Measurements from ENCODE around the gene ECPAS. TPM values are rescaled to one million over a fixed set of nuclear protein-coding genes. Genes with fewer than 3 reads are reported as not detected.

ECPAS gene
- polyA plus RNA-seq, 1 donor (not counting 4 experiments of a cell fraction or from before 2014, with no cell fraction given), result 53.5 TPM

DNA sequence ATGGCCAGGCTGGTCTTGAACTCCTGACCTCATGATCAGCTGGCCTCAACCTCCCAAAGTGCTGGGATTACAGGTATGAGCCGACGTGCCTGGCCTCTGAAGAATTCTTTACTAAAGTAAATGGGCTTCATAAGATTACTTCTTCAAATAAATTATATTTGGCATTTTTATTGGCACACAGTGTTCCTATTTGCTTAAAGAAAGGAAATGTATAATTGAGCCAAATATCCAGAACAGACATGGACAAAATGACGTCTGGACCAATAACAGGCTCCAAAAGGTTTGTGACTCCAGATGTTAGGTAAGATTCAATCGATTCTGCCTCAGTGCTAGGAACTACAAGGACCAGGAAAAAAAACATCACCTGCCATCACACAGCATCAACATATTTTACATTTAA, 40.7 kb downstream of the ECPAS start:
- H3K79me2 ChIP-seq (ENCODE audit: control insufficient read depth, insufficient read depth, low read length), result peaks cover 3% of the 10 kb centered on the region
- no peaks in the 10 kb centered on the region for H3K27me3 ChIP-seq (ENCODE audit: control insufficient read depth, extremely low read depth, insufficient read depth, low read length)
- no peak overlapping the region for H3K4me2 ChIP-seq (ENCODE audit: control insufficient read depth, extremely low read depth, insufficient read depth, low read depth, low read length)
- H2AFZ ChIP-seq (ENCODE audit: control insufficient read depth, low read length), result no peak overlapping the region
- H3K36me3 ChIP-seq (ENCODE audit: control insufficient read depth in 2 of 2, extremely low read depth in 1 of 2, insufficient read depth in 2 of 2, low read length in 2 of 2), result peaks cover 7 to 12% of the 10 kb centered on the region in 2 experiments
- no peaks in the 10 kb centered on the region for H3K9me1 ChIP-seq (ENCODE audit: control insufficient read depth, extremely low read depth, insufficient read depth, low read length)
- no peak overlapping the region for H3K27ac ChIP-seq (ENCODE audit: control insufficient read depth, insufficient read depth, low read length)
- no peaks in the 10 kb centered on the region for H3K9me3 ChIP-seq (ENCODE audit: control insufficient read depth, low read depth, low read length)
- no peak overlapping the region for H3K4me3 ChIP-seq (ENCODE audit: control insufficient read depth in 2 of 3, extremely low read depth in 1 of 3, insufficient read depth in 2 of 3, low read depth in 1 of 3, low read length in 3 of 3)
- no peaks in the 10 kb centered on the region for H4K20me1 ChIP-seq (ENCODE audit: control insufficient read depth, extremely low read depth, insufficient read depth, low read length)
- FAIRE-seq (no peak), DNase-seq (ENCODE audit: low read depth, low spot score) (no peak)
- no peak overlapping the region for H3K9ac ChIP-seq (ENCODE audit: control insufficient read depth, extremely low read depth, insufficient read depth, low read length)
- no peaks in the 10 kb centered on the region for H3K4me1 ChIP-seq (ENCODE audit: control insufficient read depth, extremely low read depth, insufficient read depth, low read length)
- TF ChIP-seq, protein P1, sequence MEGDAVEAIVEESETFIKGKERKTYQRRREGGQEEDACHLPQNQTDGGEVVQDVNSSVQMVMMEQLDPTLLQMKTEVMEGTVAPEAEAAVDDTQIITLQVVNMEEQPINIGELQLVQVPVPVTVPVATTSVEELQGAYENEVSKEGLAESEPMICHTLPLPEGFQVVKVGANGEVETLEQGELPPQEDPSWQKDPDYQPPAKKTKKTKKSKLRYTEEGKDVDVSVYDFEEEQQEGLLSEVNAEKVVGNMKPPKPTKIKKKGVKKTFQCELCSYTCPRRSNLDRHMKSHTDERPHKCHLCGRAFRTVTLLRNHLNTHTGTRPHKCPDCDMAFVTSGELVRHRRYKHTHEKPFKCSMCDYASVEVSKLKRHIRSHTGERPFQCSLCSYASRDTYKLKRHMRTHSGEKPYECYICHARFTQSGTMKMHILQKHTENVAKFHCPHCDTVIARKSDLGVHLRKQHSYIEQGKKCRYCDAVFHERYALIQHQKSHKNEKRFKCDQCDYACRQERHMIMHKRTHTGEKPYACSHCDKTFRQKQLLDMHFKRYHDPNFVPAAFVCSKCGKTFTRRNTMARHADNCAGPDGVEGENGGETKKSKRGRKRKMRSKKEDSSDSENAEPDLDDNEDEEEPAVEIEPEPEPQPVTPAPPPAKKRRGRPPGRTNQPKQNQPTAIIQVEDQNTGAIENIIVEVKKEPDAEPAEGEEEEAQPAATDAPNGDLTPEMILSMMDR (optimal IDR thresholded peaks at IDR 0.05 in 1 of 3, IDR thresholded peaks at IDR 0.05 in 1 of 3, conservative IDR thresholded peaks at IDR 0.05 in 1 of 3; ENCODE audit: extremely low read depth in 1 of 3, insufficient read depth in 2 of 3, low read length in 3 of 3), result no peak
- no peak for TF ChIP-seq EZH2 (IDR thresholded peaks at IDR 0.05; ENCODE audit: low read length)
- dilution Hi-C loops (cut with MboI; ENCODE audit: extremely low pct_ligation_motif_present, low sequenced_read_pairs), result no loop called here

DNA sequence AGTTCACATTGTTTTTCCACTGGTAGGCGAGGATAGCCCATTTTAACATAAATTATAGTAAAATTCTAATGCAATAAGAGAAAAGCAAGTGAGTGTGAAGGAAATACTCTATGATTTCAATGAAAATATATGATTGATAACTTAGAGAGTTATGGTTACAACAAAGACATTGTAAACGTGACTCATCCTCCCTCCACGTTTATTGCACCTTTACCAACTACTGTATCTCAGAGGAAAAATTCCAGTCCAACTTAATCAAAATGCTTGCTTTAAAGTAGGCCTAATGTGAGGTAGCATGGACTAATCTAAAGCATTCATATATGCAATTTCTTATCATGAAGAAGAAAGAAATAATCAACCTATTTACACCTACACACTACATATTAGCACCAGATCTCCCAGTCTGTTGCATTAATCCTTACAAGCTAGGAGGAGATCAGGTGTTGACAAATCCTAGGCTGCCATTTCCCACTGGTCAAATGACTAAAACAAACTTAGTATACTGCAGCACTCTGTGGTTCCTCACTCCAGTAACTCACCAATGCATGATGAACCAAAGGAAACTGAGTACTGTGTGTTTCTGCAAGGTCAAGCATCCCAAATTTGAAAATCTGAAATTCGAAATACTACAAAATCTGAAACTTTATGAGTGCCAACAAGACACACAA, 41.7 kb downstream of the ECPAS start:
- TF ChIP-seq EZH2 (IDR thresholded peaks at IDR 0.05; ENCODE audit: low read length), result no peak
- TF ChIP-seq, protein P1 (optimal IDR thresholded peaks at IDR 0.05 in 1 of 3, IDR thresholded peaks at IDR 0.05 in 1 of 3, conservative IDR thresholded peaks at IDR 0.05 in 1 of 3; ENCODE audit: extremely low read depth in 1 of 3, insufficient read depth in 2 of 3, low read length in 3 of 3), result no peak
- H4K20me1 ChIP-seq (ENCODE audit: control insufficient read depth, extremely low read depth, insufficient read depth, low read length), result no peaks in the 10 kb centered on the region
- no peak overlapping the region for H3K27ac ChIP-seq (ENCODE audit: control insufficient read depth, insufficient read depth, low read length)
- FAIRE-seq (no peak), DNase-seq (ENCODE audit: low read depth, low spot score) (no peak)
- no peak overlapping the region for H3K4me3 ChIP-seq (ENCODE audit: control insufficient read depth in 2 of 3, extremely low read depth in 1 of 3, insufficient read depth in 2 of 3, low read depth in 1 of 3, low read length in 3 of 3)
- dilution Hi-C loops (cut with MboI; ENCODE audit: extremely low pct_ligation_motif_present, low sequenced_read_pairs), result no loop called here
- H3K9ac ChIP-seq (ENCODE audit: control insufficient read depth, extremely low read depth, insufficient read depth, low read length), result no peak overlapping the region
- peaks cover 3% of the 10 kb centered on the region for H3K79me2 ChIP-seq (ENCODE audit: control insufficient read depth, insufficient read depth, low read length)
- H3K9me3 ChIP-seq (ENCODE audit: control insufficient read depth, low read depth, low read length), result no peaks in the 10 kb centered on the region
- H3K4me1 ChIP-seq (ENCODE audit: control insufficient read depth, extremely low read depth, insufficient read depth, low read length), result no peaks in the 10 kb centered on the region
- no peaks in the 10 kb centered on the region for H3K27me3 ChIP-seq (ENCODE audit: control insufficient read depth, extremely low read depth, insufficient read depth, low read length)
- H2AFZ ChIP-seq (ENCODE audit: control insufficient read depth, low read length), result no peak overlapping the region
- H3K4me2 ChIP-seq (ENCODE audit: control insufficient read depth, extremely low read depth, insufficient read depth, low read depth, low read length), result no peak overlapping the region
- peaks cover 7 to 12% of the 10 kb centered on the region in 2 experiments for H3K36me3 ChIP-seq (ENCODE audit: control insufficient read depth in 2 of 2, extremely low read depth in 1 of 2, insufficient read depth in 2 of 2, low read length in 2 of 2)
- H3K9me1 ChIP-seq (ENCODE audit: control insufficient read depth, extremely low read depth, insufficient read depth, low read length), result no peaks in the 10 kb centered on the region
